ENCODE measurements around the gene D2HGDH. TPM values are rescaled to one million over a fixed set of nuclear protein-coding genes. Genes with fewer than 3 reads are reported as not detected.
A peak's percentile ranks its signal among the peaks of the same experiment; 100 is the strongest.

The D2HGDH gene
- total and polyA plus RNA-seq, 2 of the 13 experiments (the other 11 are each of a cell fraction or from before 2014, with no cell fraction given), result 19.2 to 20.3 TPM

DNA sequence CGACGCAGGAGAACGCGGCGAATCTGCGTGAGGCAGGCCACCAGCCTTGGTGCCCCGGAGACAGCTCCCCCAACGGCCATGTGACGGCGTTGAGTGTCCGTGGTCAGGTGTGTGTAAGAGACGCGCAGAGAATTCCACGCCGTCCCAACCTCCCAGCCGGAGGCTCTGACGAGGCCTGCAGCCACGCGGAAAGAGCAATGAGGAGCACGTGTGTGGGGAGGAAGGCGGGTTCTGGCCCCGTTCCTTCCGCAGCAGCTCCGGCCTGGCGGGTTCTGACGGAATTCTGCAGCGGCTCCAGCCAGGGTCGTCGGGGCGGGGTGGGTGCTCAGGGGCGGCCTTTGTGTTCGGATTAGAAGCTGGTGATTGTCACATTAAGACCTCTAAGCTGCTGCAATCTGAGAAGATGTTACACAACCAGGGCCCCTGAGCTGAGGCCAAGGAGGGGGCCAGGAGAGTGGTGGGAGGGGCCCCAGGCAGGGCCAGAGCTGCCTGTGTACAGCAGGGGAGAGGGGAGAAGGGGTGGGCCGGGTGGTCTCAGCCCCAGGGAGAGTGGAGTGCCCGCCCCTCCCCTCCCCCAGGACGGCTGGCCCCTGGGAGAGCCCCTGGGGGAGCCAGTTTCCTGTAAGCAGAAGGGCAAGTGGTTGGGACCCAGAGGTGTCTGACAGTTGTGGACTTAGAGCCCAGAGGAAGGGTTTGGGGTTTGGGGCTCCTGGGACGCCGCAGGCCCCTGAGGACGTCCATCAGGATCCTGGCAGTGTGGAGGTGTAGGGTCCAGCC lies 37.0 kb downstream of the D2HGDH start (continued):
- TF ChIP-seq, protein P1, sequence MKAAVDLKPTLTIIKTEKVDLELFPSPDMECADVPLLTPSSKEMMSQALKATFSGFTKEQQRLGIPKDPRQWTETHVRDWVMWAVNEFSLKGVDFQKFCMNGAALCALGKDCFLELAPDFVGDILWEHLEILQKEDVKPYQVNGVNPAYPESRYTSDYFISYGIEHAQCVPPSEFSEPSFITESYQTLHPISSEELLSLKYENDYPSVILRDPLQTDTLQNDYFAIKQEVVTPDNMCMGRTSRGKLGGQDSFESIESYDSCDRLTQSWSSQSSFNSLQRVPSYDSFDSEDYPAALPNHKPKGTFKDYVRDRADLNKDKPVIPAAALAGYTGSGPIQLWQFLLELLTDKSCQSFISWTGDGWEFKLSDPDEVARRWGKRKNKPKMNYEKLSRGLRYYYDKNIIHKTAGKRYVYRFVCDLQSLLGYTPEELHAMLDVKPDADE (CRISPR knock-in tag; IDR thresholded peaks at IDR 0.05), result 0 out of 2 replicates have a peak, but pooled peaks have one; percentile 22
- TF ChIP-seq SP5 (CRISPR knock-in tag; IDR thresholded peaks at IDR 0.05; ENCODE audit: borderline replicate concordance, low read depth) (no peak), ZNF530 (CRISPR knock-in tag; IDR thresholded peaks at IDR 0.05; ENCODE audit: low read depth) (peak; percentile 94; the same call in 1 of the 2 replicates), ZSCAN29 (CRISPR knock-in tag; conservative IDR thresholded peaks at IDR 0.05) (no peak), ZNF138 (CRISPR knock-in tag; IDR thresholded peaks at IDR 0.05; ENCODE audit: low read depth) (no peak; the same call in 1 of the 2 replicates), NFE2L2 (IDR thresholded peaks at IDR 0.05; ENCODE audit: low read length) (no peak), ZNF12 (CRISPR knock-in tag; IDR thresholded peaks at IDR 0.05) (peak; percentile 31; the same call in 1 of the 2 replicates), HES4 (CRISPR knock-in tag; IDR thresholded peaks at IDR 0.05; ENCODE audit: borderline replicate concordance) (peak; percentile 98), ZNF333 (CRISPR knock-in tag; IDR thresholded peaks at IDR 0.05; ENCODE audit: borderline replicate concordance) (no peak), KLF13 (CRISPR knock-in tag; IDR thresholded peaks at IDR 0.05) (peak; percentile 75; the same call in 1 of the 2 replicates), ZFP36 (IDR thresholded peaks at IDR 0.05; ENCODE audit: borderline replicate concordance, low read depth, low read length, partially characterized antibody) (no peak), ATF1 (CRISPR knock-in tag; IDR thresholded peaks at IDR 0.05) (no peak), EEA1 (CRISPR knock-in tag; IDR thresholded peaks at IDR 0.05; ENCODE audit: borderline replicate concordance) (peak; percentile 48; the same call in 1 of the 2 replicates), ZNF33A (CRISPR knock-in tag; IDR thresholded peaks at IDR 0.05; ENCODE audit: borderline replicate concordance) (no peak), SMYD3 (CRISPR knock-in tag; IDR thresholded peaks at IDR 0.05) (peak; percentile 76; the same call in 1 of the 2 replicates), HMGA1 (CRISPR knock-in tag; conservative IDR thresholded peaks at IDR 0.05) (no peak)
- TF ChIP-seq, protein P2, sequence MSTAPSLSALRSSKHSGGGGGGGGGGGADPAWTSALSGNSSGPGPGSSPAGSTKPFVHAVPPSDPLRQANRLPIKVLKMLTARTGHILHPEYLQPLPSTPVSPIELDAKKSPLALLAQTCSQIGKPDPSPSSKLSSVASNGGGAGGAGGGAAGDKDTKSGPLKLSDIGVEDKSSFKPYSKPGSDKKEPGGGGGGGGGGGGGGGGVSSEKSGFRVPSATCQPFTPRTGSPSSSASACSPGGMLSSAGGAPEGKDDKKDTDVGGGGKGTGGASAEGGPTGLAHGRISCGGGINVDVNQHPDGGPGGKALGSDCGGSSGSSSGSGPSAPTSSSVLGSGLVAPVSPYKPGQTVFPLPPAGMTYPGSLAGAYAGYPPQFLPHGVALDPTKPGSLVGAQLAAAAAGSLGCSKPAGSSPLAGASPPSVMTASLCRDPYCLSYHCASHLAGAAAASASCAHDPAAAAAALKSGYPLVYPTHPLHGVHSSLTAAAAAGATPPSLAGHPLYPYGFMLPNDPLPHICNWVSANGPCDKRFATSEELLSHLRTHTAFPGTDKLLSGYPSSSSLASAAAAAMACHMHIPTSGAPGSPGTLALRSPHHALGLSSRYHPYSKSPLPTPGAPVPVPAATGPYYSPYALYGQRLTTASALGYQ (CRISPR knock-in tag; IDR thresholded peaks at IDR 0.05), result no peak
- TF ChIP-seq, protein P3, sequence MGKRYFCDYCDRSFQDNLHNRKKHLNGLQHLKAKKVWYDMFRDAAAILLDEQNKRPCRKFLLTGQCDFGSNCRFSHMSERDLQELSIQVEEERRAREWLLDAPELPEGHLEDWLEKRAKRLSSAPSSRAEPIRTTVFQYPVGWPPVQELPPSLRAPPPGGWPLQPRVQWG (CRISPR knock-in tag; IDR thresholded peaks at IDR 0.05; ENCODE audit: borderline replicate concordance, low read depth), result 0 out of 2 replicates have a peak, but pooled peaks have one; percentile 54
- TF ChIP-seq, protein P4, sequence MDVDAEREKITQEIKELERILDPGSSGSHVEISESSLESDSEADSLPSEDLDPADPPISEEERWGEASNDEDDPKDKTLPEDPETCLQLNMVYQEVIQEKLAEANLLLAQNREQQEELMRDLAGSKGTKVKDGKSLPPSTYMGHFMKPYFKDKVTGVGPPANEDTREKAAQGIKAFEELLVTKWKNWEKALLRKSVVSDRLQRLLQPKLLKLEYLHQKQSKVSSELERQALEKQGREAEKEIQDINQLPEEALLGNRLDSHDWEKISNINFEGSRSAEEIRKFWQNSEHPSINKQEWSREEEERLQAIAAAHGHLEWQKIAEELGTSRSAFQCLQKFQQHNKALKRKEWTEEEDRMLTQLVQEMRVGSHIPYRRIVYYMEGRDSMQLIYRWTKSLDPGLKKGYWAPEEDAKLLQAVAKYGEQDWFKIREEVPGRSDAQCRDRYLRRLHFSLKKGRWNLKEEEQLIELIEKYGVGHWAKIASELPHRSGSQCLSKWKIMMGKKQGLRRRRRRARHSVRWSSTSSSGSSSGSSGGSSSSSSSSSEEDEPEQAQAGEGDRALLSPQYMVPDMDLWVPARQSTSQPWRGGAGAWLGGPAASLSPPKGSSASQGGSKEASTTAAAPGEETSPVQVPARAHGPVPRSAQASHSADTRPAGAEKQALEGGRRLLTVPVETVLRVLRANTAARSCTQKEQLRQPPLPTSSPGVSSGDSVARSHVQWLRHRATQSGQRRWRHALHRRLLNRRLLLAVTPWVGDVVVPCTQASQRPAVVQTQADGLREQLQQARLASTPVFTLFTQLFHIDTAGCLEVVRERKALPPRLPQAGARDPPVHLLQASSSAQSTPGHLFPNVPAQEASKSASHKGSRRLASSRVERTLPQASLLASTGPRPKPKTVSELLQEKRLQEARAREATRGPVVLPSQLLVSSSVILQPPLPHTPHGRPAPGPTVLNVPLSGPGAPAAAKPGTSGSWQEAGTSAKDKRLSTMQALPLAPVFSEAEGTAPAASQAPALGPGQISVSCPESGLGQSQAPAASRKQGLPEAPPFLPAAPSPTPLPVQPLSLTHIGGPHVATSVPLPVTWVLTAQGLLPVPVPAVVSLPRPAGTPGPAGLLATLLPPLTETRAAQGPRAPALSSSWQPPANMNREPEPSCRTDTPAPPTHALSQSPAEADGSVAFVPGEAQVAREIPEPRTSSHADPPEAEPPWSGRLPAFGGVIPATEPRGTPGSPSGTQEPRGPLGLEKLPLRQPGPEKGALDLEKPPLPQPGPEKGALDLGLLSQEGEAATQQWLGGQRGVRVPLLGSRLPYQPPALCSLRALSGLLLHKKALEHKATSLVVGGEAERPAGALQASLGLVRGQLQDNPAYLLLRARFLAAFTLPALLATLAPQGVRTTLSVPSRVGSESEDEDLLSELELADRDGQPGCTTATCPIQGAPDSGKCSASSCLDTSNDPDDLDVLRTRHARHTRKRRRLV (CRISPR knock-in tag; IDR thresholded peaks at IDR 0.05), result 0 out of 2 replicates have a peak, but pooled peaks have one; percentile 17

Measured in HepG2 (cell line).